Adrenal gland (tissue), 5 donors: Measurements from ENCODE around the gene CUL2.
"Not testable (repeated sequence)": the region's sequence is repeated elsewhere in the genome, so short reads cannot be mapped to it uniquely, and the experiment has no call there.

Experiments used
- POLR2A ChIP-seq, 2 donors: fragments of 450-650 bp; IDR thresholded peaks; one replicate each; pipeline ENCODE4 v1.6.1; 2017; ENCODE audit warnings: antibody characterized with exemption in 2 of 2, mild to moderate bottlenecking in 2 of 2, moderate library complexity in 1 of 2
- TF ChIP-seq, protein P1 (sequence below), 6 experiments: fragments of 450-650 bp in 4 of 6; fragments of 200-600 bp in 2 of 6; sonication (generic) in 1 of 6; IDR thresholded peaks; 1 replicate in 5 of 6; 2 replicates in 1 of 6; pipeline versions ENCODE4 v1.5.1 to v1.8.0; 2016 to 2021; ENCODE audit warnings: antibody characterized with exemption in 6 of 6, mild to moderate bottlenecking in 2 of 6, moderate library complexity in 1 of 6
- donor health status: DM: no; HTN: no; CAD: no.

- TF ChIP-seq, protein P1, sequence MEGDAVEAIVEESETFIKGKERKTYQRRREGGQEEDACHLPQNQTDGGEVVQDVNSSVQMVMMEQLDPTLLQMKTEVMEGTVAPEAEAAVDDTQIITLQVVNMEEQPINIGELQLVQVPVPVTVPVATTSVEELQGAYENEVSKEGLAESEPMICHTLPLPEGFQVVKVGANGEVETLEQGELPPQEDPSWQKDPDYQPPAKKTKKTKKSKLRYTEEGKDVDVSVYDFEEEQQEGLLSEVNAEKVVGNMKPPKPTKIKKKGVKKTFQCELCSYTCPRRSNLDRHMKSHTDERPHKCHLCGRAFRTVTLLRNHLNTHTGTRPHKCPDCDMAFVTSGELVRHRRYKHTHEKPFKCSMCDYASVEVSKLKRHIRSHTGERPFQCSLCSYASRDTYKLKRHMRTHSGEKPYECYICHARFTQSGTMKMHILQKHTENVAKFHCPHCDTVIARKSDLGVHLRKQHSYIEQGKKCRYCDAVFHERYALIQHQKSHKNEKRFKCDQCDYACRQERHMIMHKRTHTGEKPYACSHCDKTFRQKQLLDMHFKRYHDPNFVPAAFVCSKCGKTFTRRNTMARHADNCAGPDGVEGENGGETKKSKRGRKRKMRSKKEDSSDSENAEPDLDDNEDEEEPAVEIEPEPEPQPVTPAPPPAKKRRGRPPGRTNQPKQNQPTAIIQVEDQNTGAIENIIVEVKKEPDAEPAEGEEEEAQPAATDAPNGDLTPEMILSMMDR (IDR thresholded peaks at IDR 0.05), result not testable (repeated sequence)
- TF ChIP-seq POLR2A (IDR thresholded peaks at IDR 0.05), result not testable (repeated sequence)
Observed at GRCh38 chr10:34971606-34972334, 118.4 kb downstream of the CUL2 start.
